Colonic mucosa (tissue), 4 donors: ENCODE measurements around the gene ENKD1. TPM values are rescaled to one million over a fixed set of nuclear protein-coding genes. Genes with fewer than 3 reads are reported as not detected.
"Not testable (repeated sequence)": the region's sequence is repeated elsewhere in the genome, so short reads cannot be mapped to it uniquely, and the experiment has no call there.

ENCODE experiments used
- DNase-seq: peaks from one replicate; pipeline ENCODE4 v3.0.0-alpha.2; 2020
- H3K27ac ChIP-seq: fragments of 200-600 bp; one replicate; pipeline ENCODE4 v1.8.0; 2021
- H3K27me3 ChIP-seq: fragments of 200-600 bp; one replicate; pipeline ENCODE4 v1.8.0; 2021
- H3K36me3 ChIP-seq: fragments of 200-600 bp; one replicate; pipeline ENCODE4 v1.8.0; 2021
- H3K4me1 ChIP-seq: fragments of 200-600 bp; one replicate; pipeline ENCODE4 v1.8.0; 2021; ENCODE audit warnings: mild to moderate bottlenecking
- H3K4me3 ChIP-seq: fragments of 200-600 bp; one replicate; pipeline ENCODE4 v1.8.0; 2021
- H3K9ac ChIP-seq, 2 donors: one replicate each; pipeline ENCODE4 v1.7.0; 2013; ENCODE audit warnings: control low read depth in 2 of 2, low read depth in 2 of 2, low read length in 2 of 2
- H3K9me3 ChIP-seq: fragments of 200-600 bp; one replicate; pipeline ENCODE4 v1.8.0; 2021
- intact Hi-C: fragments of 100-400 bp; cut with DNase I; formaldehyde crosslinking; loops from one replicate; pipeline ENCODE4 v1.14.1; 2022
- total RNA-seq, 2 donors: library from RNA; stranded (reverse); fragmentation: NEBNext Ultra II Directional in 1 of 2; extraction: Animal tissue kit (Norgen Biotek cat#: 25700) in 1 of 2; gene quantifications; one replicate each; pipeline ENCODE4 v1.2.1, GENCODE V29; 2021
- TF ChIP-seq, protein P1 (sequence below): fragments of 200-600 bp; IDR thresholded peaks from one replicate; pipeline ENCODE4 v1.8.0; 2022; ENCODE audit warnings: antibody characterized with exemption, mild to moderate bottlenecking
- donor health status: healthy.
- donor health status: DM: no; HTN: no; CAD: no.
- donor health status: DM: no; HTN: no; CAD: no.

The ENKD1 gene
- total RNA-seq, 2 donors from 2014 or later, result 9.1 to 13.0 TPM

DNA sequence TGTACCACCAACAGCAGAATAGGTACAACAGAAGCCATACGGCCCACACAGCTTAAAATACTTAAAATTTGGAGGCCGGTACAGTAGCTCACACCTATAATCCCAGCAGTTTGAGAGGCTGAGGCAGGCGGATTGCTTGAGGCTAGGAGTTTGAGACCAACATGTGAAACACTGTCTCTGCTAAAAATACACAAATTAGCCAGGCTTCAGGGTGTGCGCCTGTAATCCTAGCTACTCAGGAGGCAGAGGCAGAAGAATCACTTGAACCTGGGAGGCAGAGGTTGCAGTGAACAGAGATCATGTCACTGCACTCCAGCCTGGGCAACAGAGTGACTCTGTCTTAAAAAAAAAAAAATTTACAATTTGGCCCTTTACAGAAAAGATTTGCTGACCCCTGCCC lies 35.6 kb upstream of the ENKD1 start:
- intact Hi-C loops, result no loop called here
- H3K27ac ChIP-seq, result no peak overlapping the region
- no peak overlapping the region for H3K4me3 ChIP-seq
- TF ChIP-seq, protein P1, sequence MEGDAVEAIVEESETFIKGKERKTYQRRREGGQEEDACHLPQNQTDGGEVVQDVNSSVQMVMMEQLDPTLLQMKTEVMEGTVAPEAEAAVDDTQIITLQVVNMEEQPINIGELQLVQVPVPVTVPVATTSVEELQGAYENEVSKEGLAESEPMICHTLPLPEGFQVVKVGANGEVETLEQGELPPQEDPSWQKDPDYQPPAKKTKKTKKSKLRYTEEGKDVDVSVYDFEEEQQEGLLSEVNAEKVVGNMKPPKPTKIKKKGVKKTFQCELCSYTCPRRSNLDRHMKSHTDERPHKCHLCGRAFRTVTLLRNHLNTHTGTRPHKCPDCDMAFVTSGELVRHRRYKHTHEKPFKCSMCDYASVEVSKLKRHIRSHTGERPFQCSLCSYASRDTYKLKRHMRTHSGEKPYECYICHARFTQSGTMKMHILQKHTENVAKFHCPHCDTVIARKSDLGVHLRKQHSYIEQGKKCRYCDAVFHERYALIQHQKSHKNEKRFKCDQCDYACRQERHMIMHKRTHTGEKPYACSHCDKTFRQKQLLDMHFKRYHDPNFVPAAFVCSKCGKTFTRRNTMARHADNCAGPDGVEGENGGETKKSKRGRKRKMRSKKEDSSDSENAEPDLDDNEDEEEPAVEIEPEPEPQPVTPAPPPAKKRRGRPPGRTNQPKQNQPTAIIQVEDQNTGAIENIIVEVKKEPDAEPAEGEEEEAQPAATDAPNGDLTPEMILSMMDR, result no peak
- no peaks in the 10 kb centered on the region for H3K36me3 ChIP-seq
- H3K9ac ChIP-seq, result no peak overlapping the region
- no peaks in the 10 kb centered on the region for H3K27me3 ChIP-seq
- H3K9me3 ChIP-seq, result no peaks in the 10 kb centered on the region
- no peaks in the 10 kb centered on the region for H3K4me1 ChIP-seq
- no peak for DNase-seq

DNA sequence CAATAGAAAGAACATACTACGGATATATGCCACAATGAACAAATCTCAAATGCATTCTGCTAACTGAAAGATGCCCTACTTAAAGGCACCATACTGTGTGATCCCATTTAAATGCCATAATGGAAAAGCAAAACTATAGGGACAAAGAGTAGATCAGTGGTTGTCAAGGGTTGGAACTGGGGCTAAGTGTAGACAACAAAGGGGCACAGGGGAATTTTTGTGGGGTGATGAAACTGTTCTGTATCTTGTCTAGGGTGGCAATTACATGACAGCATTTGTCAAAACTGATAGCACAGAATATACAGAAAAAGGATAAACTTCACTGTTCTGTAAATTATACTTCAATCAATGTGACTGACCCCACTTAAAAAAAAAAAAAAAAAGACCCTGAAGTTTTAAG lies 34.9 kb upstream of the ENKD1 start:
- intact Hi-C loops, result no loop called here
- H3K27me3 ChIP-seq, result no peaks in the 10 kb centered on the region
- no peak overlapping the region for H3K27ac ChIP-seq
- H3K4me1 ChIP-seq, result no peaks in the 10 kb centered on the region
- H3K4me3 ChIP-seq, result no peak overlapping the region
- H3K36me3 ChIP-seq, result no peaks in the 10 kb centered on the region
- TF ChIP-seq, protein P1, result no peak
- no peaks in the 10 kb centered on the region for H3K9me3 ChIP-seq
- DNase-seq, result no peak
- H3K9ac ChIP-seq, result no peak overlapping the region

DNA sequence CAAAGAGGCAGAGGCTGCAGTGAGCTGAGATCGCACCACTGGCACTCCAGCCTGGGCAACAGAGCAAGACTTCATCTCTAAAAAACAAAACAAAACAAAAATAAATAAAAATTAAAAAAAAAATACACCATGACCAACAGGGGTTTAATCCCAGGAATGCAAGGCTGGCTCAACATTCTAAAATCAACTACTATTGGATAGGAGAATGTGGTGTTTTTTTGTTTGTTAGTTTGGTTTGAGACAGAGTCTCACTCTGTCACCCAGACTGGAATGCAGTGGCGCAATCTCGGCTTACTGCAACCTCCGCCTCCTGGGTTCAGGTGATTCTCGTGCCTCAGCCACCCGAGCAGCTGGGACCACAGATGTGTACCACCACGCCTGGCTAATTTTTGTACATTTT lies 32.7 kb upstream of the ENKD1 start:
- H3K9ac ChIP-seq, result no peak overlapping the region
- H3K27me3 ChIP-seq, result no peaks in the 10 kb centered on the region
- no peak overlapping the region for H3K27ac ChIP-seq
- intact Hi-C loops, result no loop called here
- no peaks in the 10 kb centered on the region for H3K4me1 ChIP-seq
- H3K9me3 ChIP-seq, result no peaks in the 10 kb centered on the region
- no peaks in the 10 kb centered on the region for H3K36me3 ChIP-seq
- no peak for DNase-seq
- H3K4me3 ChIP-seq, result no peak overlapping the region
- TF ChIP-seq, protein P1, result no peak

DNA sequence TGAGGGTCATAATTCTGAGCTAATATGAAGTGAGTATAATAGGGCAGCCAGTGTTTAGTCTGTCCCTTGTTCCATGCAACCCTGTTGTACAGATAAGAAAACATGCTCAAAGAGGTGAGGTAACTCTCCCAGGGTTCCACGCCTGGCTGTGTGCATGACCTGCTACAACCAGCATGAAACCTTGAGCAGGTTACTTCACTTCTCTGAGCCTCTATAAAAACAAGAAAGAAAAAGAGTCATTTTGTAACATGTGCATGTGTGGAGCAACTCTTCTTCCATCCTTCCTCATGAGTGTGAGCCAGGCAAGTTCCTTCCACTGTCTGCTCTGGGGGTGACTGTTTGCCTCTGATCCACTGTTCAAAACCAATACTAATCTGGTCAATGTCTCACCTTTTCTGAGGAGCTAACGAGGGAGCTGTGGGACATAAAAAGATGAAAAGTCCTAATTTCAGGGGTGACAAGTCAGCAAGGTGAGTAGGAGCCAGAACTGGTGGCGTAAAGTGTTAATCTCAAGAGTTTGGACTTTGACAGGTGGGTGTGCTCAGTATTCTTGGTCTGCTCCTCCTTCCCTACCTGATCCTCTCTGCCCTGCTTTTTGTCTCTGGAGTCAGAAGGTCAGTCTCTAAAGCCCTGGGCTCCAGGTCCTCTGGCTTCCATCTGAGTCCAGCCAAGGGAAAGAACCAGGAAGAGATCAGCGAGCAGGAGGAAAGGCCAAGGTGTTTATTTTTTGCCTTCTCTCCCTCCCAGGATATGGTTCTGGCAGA lies 31.1 kb upstream of the ENKD1 start:
- TF ChIP-seq, protein P1, result no peak
- intact Hi-C loops, result no loop called here
- H3K4me3 ChIP-seq, result no peak overlapping the region
- peak overlapping the region in 1 of 2 donors; percentile 46 for H3K9ac ChIP-seq
- no peaks in the 10 kb centered on the region for H3K36me3 ChIP-seq
- H3K9me3 ChIP-seq, result no peaks in the 10 kb centered on the region
- peak; percentile 51 for DNase-seq
- H3K4me1 ChIP-seq, result no peaks in the 10 kb centered on the region
- H3K27me3 ChIP-seq, result no peaks in the 10 kb centered on the region
- peak overlapping the region; percentile 47 for H3K27ac ChIP-seq

DNA sequence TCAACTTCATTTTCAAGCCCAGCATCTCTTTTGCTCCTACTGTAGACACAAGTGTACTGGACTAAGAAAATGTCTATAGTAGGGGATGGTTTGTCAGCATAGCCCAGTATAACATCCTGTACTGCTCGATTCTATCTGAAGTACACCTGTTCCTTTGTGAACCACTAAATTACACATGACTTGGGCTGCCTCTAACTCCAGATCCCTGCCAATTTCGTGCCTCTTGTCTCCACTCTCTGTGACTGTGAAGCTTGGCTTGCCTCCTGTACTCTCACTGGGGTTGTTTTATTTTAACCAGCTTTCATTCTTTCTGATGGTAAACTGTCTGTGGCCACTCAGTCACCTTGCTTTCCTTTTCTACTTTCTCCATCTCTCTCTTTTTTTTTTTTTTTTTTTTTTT lies 28.1 kb upstream of the ENKD1 start:
- TF ChIP-seq, protein P1, result no peak
- no peaks in the 10 kb centered on the region for H3K36me3 ChIP-seq
- no peaks in the 10 kb centered on the region for H3K27me3 ChIP-seq
- no peaks in the 10 kb centered on the region for H3K9me3 ChIP-seq
- DNase-seq, result no peak
- no peak overlapping the region for H3K4me3 ChIP-seq
- intact Hi-C loops, result no loop called here
- no peak overlapping the region for H3K9ac ChIP-seq
- H3K4me1 ChIP-seq, result no peaks in the 10 kb centered on the region
- H3K27ac ChIP-seq, result no peak overlapping the region

DNA sequence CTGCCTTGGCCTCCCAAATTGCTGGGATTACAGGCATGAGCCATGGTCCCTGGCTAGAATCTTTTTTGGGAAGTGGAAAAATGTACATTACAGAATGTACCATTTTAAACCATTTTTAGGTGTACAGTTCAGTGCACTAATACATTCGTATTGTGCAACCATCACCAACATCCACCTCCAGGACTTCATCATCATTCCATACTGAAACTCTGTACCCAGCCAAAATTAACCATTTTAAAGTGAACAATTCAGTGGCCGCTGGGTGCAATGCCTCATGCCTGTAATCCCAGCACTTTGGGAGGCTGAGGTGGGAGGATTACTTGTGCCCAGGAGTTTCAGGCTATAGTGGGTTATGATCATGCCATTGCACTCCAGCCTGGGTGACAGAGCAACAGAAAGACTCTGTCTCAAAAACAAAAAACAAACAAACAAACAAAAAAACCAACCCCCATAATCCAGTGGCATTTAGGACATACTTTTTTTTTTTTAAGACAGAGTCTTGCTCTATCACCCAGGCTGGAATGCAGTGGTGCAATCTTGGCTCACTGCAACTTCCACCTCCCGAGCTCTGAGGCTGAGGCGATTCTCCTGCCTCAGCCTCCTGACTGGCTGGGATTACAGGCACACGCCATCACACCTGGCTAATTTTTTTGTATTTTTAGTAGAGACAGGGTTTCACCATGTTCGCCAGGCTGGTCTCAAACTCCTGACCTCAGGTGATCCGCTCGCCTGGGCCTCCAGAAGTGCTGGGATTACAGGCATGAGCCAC lies 27.2 kb upstream of the ENKD1 start:
- H3K4me1 ChIP-seq, H3K27ac ChIP-seq, intact Hi-C loops, H3K27me3 ChIP-seq, DNase-seq, H3K36me3 ChIP-seq, H3K9ac ChIP-seq, H3K9me3 ChIP-seq, H3K4me3 ChIP-seq: not testable (repeated sequence)
